HCT116 (cell line): ENCODE data around the gene RET. TPM values are rescaled to one million over a fixed set of nuclear protein-coding genes. Genes with fewer than 3 reads are reported as not detected.

Source experiments
- ATAC-seq: fragments of 200-7000 bp; cut with Tn5 transposase; 2 replicates; pipeline ENCODE4 v1.9.1; 2020; ENCODE audit warnings: mild to moderate bottlenecking, moderate library complexity
- BruUV-seq: library from RNA; stranded (reverse); fragments of 400-500 nt; replicated peaks from 2 replicates; lab custom pipeline; 2021; lab: Mats Ljungman, UMichigan
- CTCF ChIA-PET: fragments of 300-600 bp; sonication (Branson Sonifier 250); formaldehyde crosslinking; loops from one replicate; lab custom pipeline; 2021; ENCODE audit warnings: antibody characterized with exemption; lab: Charles Lee
- POLR2A ChIA-PET: fragments of 300-600, 350-600 bp; sonication (Branson Sonifier 250); formaldehyde crosslinking; loops from one replicate; lab custom pipeline; 2021; ENCODE audit warnings: antibody characterized with exemption; lab: Charles Lee
- RAD21 ChIA-PET, 2 experiments: fragments of 300-600 bp; sonication (Branson Sonifier 250); formaldehyde crosslinking; loops; one replicate each; lab custom pipeline; 2023; ENCODE audit warnings: low total read pairs in 2 of 2; ENCODE audit not compliant: uncharacterized antibody in 2 of 2, unreplicated experiment in 2 of 2, low non-redundant PET in 1 of 2; lab: Charles Lee
- DNase-seq: peaks from one replicate; pipeline ENCODE4 v3.0.0-alpha.2; 2010; ENCODE audit warnings: low read depth, low spot score
- H2AFZ ChIP-seq: fragments of 200-600 bp; shearing (Covaris generic), sonication (generic); 2 replicates; pipeline ENCODE4 v1.6.1; 2017; ENCODE audit warnings: low read depth, mixed run types, mixed read lengths, antibody characterized with exemption, low read length; ENCODE audit not compliant: poor library complexity, severe bottlenecking
- H3K27ac ChIP-seq: 2 replicates; pipeline ENCODE4 v1.5.1; 2012; ENCODE audit warnings: low read depth, low read length
- H3K27me3 ChIP-seq: fragments of 200-600 bp; sonication (generic); 2 replicates; pipeline ENCODE4 v1.6.1; 2016; ENCODE audit warnings: mixed run types, low read length, mixed read lengths; ENCODE audit not compliant: insufficient read depth
- H3K36me3 ChIP-seq, 2 experiments: fragments of 200-500 bp in 1 of 2; fragments of 200-600 bp in 1 of 2; sonication (Bioruptor generic) in 1 of 2; sonication (generic) in 1 of 2; 2 replicates each; pipeline versions ENCODE4 v1.5.1 to v1.6.1; 2014 to 2016; ENCODE audit warnings: low read length in 2 of 2, inconsistent platforms in 1 of 2, mixed read lengths in 1 of 2, mixed run types in 1 of 2; ENCODE audit not compliant: insufficient read depth in 2 of 2, control insufficient read depth in 1 of 2
- H3K4me1 ChIP-seq, 2 experiments: fragments of 200-600 bp in 1 of 2; sonication (generic) in 1 of 2; 2 replicates each; pipeline versions ENCODE4 v1.5.1 to v1.6.1; 2012 to 2017; ENCODE audit warnings: low read length in 2 of 2, inconsistent platforms in 1 of 2, mild to moderate bottlenecking in 1 of 2, mixed read lengths in 1 of 2, mixed run types in 1 of 2, moderate library complexity in 1 of 2; ENCODE audit not compliant: insufficient read depth in 2 of 2, control insufficient read depth in 1 of 2
- H3K4me2 ChIP-seq: fragments of 200-600 bp; sonication (generic); 2 replicates; pipeline ENCODE4 v1.6.1; 2017; ENCODE audit warnings: mixed run types, low read length, mixed read lengths
- H3K4me3 ChIP-seq, 2 experiments: fragments of 200-600 bp in 1 of 2; sonication (generic) in 1 of 2; replicated peaks in 1 of 2; 2 replicates each; pipeline ENCODE4 v1.5.1; 2011 to 2016; ENCODE audit warnings: low read length in 2 of 2, control low read depth in 1 of 2, low read depth in 1 of 2, mild to moderate bottlenecking in 1 of 2, mixed read lengths in 1 of 2, mixed run types in 1 of 2
- H3K79me2 ChIP-seq: fragments of 200-600 bp; sonication (generic); 2 replicates; pipeline ENCODE4 v1.6.1; 2017; ENCODE audit warnings: mild to moderate bottlenecking, mixed run types, low read length, moderate library complexity, mixed read lengths; ENCODE audit not compliant: insufficient read depth
- H3K9ac ChIP-seq: fragments of 200-600 bp; sonication (generic); 2 replicates; pipeline ENCODE4 v1.6.1; 2016; ENCODE audit warnings: low read length, mixed read lengths
- H3K9me2 ChIP-seq: fragments of 200-600 bp; sonication (generic), shearing (Covaris generic); 2 replicates; pipeline ENCODE4 v1.6.1; 2017; ENCODE audit warnings: mixed run types, mild to moderate bottlenecking, moderate library complexity; ENCODE audit not compliant: insufficient read depth
- H3K9me3 ChIP-seq, 2 experiments: fragments of 200-500 bp in 1 of 2; fragments of 200-600 bp in 1 of 2; sonication (Bioruptor generic) in 1 of 2; sonication (generic) in 1 of 2; 2 replicates each; pipeline ENCODE4 v1.6.1; 2014 to 2017; ENCODE audit warnings: low read length in 2 of 2, mixed read lengths in 2 of 2, inconsistent platforms in 1 of 2, low read depth in 1 of 2, mild to moderate bottlenecking in 1 of 2, mixed run types in 1 of 2, moderate library complexity in 1 of 2; ENCODE audit not compliant: control insufficient read depth in 1 of 2, insufficient read depth in 1 of 2
- H4K20me1 ChIP-seq: fragments of 200-600 bp; sonication (generic), shearing (Covaris generic); 2 replicates; pipeline ENCODE4 v1.6.1; 2017; ENCODE audit warnings: mixed run types, mild to moderate bottlenecking, moderate library complexity; ENCODE audit not compliant: insufficient read depth
- ATF3 ChIP-seq: IDR thresholded peaks from 2 replicates; pipeline ENCODE4 v1.6.1; 2012
- CBX3 ChIP-seq: IDR thresholded peaks from 2 replicates; pipeline ENCODE4 v1.6.1; 2012; ENCODE audit warnings: low read depth
- CTCF ChIP-seq, 3 experiments: fragments of 200-600 bp in 1 of 3; sonication (generic) in 1 of 3; IDR thresholded peaks in 2 of 3; conservative IDR thresholded peaks in 1 of 3; 2 replicates each; pipeline ENCODE4 v1.5.1; 2012 to 2017; ENCODE audit warnings: low read depth in 2 of 3, low read length in 2 of 3, antibody characterized with exemption in 1 of 3, borderline replicate concordance in 1 of 3, control low read depth in 1 of 3, mild to moderate bottlenecking in 1 of 3, mixed read lengths in 1 of 3, mixed run types in 1 of 3, moderate library complexity in 1 of 3; ENCODE audit not compliant: insufficient read depth in 1 of 3
- EGR1 ChIP-seq: IDR thresholded peaks from 2 replicates; pipeline ENCODE4 v1.6.1; 2012; ENCODE audit warnings: low read depth
- ELF1 ChIP-seq: IDR thresholded peaks from 2 replicates; pipeline ENCODE4 v1.6.1; 2012; ENCODE audit warnings: low read depth, borderline replicate concordance
- EZH2 ChIP-seq: fragments of 200-600 bp; sonication (generic); IDR thresholded peaks from 2 replicates; pipeline ENCODE4 v1.6.1; 2017; ENCODE audit warnings: antibody characterized with exemption, mixed run types
- EZH2phosphoT487 ChIP-seq: fragments of 200-600 bp; IDR thresholded peaks from 2 replicates; pipeline ENCODE4 v1.6.1; 2018; ENCODE audit warnings: antibody characterized with exemption, borderline replicate concordance
- FOSL1 ChIP-seq: IDR thresholded peaks from 2 replicates; pipeline ENCODE4 v1.6.1; 2012; ENCODE audit warnings: low read depth
- JUND ChIP-seq: IDR thresholded peaks from 2 replicates; pipeline ENCODE4 v1.6.1; 2012
- MAX ChIP-seq: IDR thresholded peaks from 2 replicates; pipeline ENCODE4 v1.6.1; 2012
- POLR2A ChIP-seq: IDR thresholded peaks from 2 replicates; pipeline ENCODE4 v1.7.0; 2011; ENCODE audit warnings: borderline replicate concordance; ENCODE audit not compliant: insufficient read depth, insufficient read length; ENCODE audit errors: extremely low read depth
- POLR2AphosphoS5 ChIP-seq: IDR thresholded peaks from 2 replicates; pipeline ENCODE4 v1.6.1; 2011; ENCODE audit warnings: mild to moderate bottlenecking, low read depth, low read length, moderate library complexity
- RAD21 ChIP-seq: IDR thresholded peaks from 2 replicates; pipeline ENCODE4 v1.6.1; 2012; ENCODE audit warnings: low read depth, mild to moderate bottlenecking
- REST ChIP-seq: IDR thresholded peaks from 2 replicates; pipeline ENCODE4 v1.6.1; 2012; ENCODE audit warnings: low read depth
- SIN3A ChIP-seq: IDR thresholded peaks from 2 replicates; pipeline ENCODE4 v1.6.1; 2012; ENCODE audit warnings: low read depth
- SP1 ChIP-seq: IDR thresholded peaks from 2 replicates; pipeline ENCODE4 v1.6.1; 2012; ENCODE audit warnings: low read depth
- SRF ChIP-seq: IDR thresholded peaks from 2 replicates; pipeline ENCODE4 v1.6.1; 2012; ENCODE audit warnings: low read depth
- TCF7L2 ChIP-seq: IDR thresholded peaks from 2 replicates; pipeline ENCODE4 v1.7.0; 2011; ENCODE audit warnings: borderline replicate concordance, inconsistent platforms; ENCODE audit not compliant: insufficient read depth, insufficient read length; ENCODE audit errors: extremely low read depth
- YY1 ChIP-seq: IDR thresholded peaks from 2 replicates; pipeline ENCODE4 v1.6.1; 2011; ENCODE audit warnings: low read length, low read depth, moderate library complexity, mild to moderate bottlenecking; ENCODE audit not compliant: insufficient replicate concordance; ENCODE audit errors: extremely low read depth
- ZFX ChIP-seq: fragments of 450-650 bp; IDR thresholded peaks from 2 replicates; pipeline ENCODE4 v1.6.1; 2017
- intact Hi-C: fragments of 100-400 bp; cut with micrococcal nuclease; formaldehyde crosslinking; loops from 2 replicates; pipeline ENCODE4 v1.10.0; 2022
- total RNA-seq: library from RNA; stranded (reverse); gene quantifications from one replicate; pipeline ENCODE4 v1.2.1, GENCODE V29; 2021; ENCODE audit not compliant: unreplicated experiment

The RET gene
- total RNA-seq, 1 experiment from 2014 or later: 5.9 TPM

GRCh38 chr10:43055217-43055616 lies 21.7 kb upstream of the RET start:
- no peaks in the 10 kb centered on the region for H3K9me3 ChIP-seq
- TF ChIP-seq SIN3A (no peak), FOSL1 (no peak), SP1 (no peak), CTCF (IDR thresholded peaks at IDR 0.05 in 2 of 3, conservative IDR thresholded peaks at IDR 0.05 in 1 of 3; ENCODE audit: borderline replicate concordance in 1 of 3, insufficient read depth in 1 of 3, low read depth in 2 of 3, low read length in 2 of 3) (no peak), JUND (no peak), RAD21 (no peak), MAX (no peak), TCF7L2 (no peak), SRF (no peak), ELF1 (no peak), EZH2phosphoT487 (no peak), CBX3 (no peak), EZH2 (no peak), YY1 (no peak), ATF3 (no peak), EGR1 (no peak), POLR2A (no peak), POLR2AphosphoS5 (no peak), REST (no peak), ZFX (no peak)
- H4K20me1 ChIP-seq: no peaks in the 10 kb centered on the region
- ChIA-PET POLR2A (no interaction called here), RAD21 (no interaction called here), CTCF (no interaction called here)
- H3K79me2 ChIP-seq: no peaks in the 10 kb centered on the region
- no peaks in the 10 kb centered on the region for H3K36me3 ChIP-seq
- no peaks in the 10 kb centered on the region for H3K9me2 ChIP-seq
- intact Hi-C loops: no loop called here
- no peak overlapping the region for H3K27ac ChIP-seq
- peaks cover 40% of the 10 kb centered on the region for H3K27me3 ChIP-seq
- H3K4me1 ChIP-seq: no peaks in the 10 kb centered on the region
- no TSS peak for BruUV-seq
- no peak for ATAC-seq
- H3K4me2 ChIP-seq: no peak overlapping the region
- DNase-seq: no peak
- H2AFZ ChIP-seq: no peak overlapping the region
- H3K9ac ChIP-seq: no peak overlapping the region
- no peak overlapping the region for H3K4me3 ChIP-seq
